GM19043 (cell line): ENCODE measurements around the gene PRF1.
"Not testable (repeated sequence)": the region's sequence is repeated elsewhere in the genome, so short reads cannot be mapped to it uniquely, and the experiment has no call there.

Source experiments
- ATAC-seq: cut with Tn5 transposase; IDR thresholded peaks from one replicate; pipeline ENCODE4 v1.9.1; 2021; ENCODE audit warnings: low read depth; ENCODE audit not compliant: unreplicated experiment

The PRF1 gene

DNA sequence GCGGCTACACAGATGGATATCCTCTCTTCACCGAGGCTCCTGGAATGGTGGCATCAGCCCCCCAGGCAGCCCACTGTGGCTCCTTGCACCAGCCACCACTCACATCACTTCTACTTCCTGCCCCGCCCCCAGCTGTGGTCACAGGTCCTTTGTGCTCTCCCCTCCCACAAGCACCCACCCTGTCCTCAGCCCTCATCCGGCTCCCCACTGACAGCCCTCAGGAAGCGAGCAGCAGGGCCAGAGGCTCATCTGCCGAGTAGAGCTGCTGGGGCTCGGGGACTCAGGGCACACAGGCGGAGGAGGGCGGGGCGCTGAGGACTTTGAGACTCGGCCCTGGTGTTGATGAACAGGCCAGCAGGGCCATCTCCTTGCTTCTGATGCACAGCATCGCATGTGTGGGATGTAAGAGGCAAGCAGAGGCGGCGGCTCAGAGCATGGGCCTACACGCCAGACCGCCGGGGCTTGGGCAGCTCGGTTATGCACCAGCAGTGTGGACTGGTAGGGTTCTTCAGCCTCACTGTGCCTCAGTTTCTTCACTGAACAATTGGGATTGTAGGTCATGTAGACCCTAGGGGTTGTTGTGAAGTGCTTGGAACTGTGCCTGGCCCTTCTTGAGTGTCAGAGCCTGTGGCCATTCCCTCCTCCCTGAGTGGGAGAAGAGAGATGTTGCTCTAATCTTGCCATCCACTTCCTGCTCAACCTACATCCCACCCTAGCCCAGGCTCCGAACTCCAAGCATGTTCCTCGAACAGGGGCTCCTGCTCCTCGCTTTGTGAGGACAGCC is at the start of gene PRF1:
Gene PRF1, minus strand, starts transcription at position 77 of the 784 bp plus-strand sequence. CDS start 1,839 bp downstream, outside the sequence.
- no peak for ATAC-seq

DNA sequence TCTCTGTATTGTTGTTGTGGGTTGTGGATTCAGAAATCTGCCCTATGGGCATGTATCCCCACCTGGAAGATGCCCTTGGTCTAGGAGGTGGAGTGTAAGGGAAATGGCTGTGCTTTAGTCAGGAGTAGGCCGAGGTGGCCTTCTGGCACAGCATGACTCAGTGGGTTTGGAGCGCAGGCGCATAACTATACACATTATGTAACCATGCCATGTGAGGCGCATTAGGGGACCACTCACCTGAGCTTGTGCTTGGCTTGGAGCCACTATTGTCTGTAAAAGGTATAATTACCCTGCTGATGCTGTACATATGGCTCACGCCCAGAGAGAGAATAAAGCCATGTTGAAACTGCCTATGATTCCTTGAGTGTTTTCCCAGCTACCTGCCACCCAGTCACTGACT is 49.1 kb upstream of the PRF1 start:
- no peak for ATAC-seq

DNA sequence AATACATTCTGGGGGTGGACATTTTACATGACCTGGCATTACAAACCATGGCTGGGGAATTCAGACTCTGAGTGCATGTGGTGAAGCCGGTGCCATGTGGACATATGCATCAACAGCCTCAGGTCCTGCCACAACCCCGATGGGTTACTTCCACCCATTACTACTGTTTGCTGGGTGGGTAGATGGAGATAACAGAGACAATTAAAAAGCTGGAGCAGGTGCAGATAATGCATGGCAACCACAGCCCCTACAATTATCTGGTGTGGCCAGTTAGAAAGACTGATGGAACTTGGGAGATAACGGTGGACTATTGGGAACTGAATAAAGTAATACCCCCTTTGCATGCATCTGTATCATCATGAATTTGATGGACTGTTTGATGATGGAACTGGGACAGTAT is 48.2 kb upstream of the PRF1 start:
- no peak for ATAC-seq

DNA sequence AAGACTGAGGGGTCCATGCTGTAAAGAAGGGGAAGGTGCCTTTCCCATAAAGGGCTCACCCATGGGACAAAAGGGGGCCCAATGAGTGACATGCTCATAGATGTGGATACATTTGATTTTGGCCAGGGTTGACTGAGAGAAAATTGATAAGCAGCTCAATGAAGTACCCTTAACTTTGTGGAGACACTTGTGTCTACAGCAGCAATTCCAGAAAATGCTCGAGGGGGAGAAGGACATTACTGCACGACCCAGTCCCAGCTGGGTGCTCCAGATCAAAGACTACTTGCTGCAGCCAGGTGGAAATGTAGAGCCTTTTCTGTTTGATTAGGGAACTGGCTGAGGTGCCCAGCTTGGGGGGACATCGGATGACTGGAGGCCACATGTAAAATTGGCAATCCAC is 47.6 kb upstream of the PRF1 start:
- ATAC-seq: no peak

DNA sequence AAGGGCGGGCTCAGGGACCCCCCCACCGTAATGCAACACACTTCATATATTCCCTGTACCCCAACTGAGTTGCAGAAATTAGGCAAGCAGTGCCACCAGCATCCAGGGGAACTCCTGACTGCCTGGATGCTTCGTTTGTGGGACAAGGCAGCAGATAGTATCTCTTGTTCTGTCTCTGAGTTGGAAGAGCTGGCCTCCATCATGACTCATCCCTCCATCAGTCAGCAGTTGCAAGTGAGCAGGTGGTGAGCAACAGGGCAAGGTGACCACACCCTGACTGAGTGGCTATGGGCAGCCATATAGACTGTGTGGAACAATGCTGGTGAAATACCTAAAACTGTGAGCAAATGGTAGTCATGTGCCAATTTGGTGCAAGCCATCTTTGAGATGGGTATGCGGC is 47.0 kb upstream of the PRF1 start:
- ATAC-seq: no peak

DNA sequence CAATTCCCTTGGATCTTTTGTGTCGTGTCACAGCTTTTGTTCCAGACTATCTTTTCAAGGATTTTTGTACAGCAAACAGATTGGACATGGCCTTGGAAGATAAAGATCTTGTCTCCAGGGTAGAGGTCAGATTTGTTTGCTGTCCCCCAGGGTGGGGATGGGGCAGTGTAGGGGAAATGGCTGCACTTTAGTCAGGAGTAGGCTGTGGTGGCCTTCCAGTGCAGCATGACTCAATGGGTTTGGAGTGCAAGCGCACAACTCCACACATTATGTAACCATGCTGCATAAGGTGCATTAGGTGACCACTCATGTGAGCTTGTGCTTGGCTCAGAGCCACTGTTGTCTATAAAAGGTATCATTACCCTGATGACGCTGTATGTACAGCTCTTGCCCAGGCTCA is 45.9 kb upstream of the PRF1 start:
- no peak for ATAC-seq

DNA sequence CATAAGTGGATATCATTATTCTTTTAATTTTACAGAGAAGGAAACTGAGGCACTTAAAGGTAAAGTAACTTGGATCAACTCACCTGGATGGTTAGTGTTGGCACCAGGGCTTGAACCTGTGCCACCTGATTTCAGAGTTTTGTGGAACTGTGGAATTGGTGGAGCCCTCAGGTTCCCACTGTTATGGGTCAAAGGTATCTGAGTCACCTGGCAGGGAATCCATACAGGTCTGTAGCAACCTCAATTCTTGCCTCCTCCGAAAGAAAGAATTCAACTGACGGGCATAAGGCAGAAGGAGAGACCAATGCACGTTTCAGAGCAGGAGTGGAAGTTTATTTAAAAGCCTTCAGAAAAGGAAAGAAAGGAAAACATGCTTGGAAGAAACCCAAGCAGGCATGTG is 44.5 kb upstream of the PRF1 start:
- no peak for ATAC-seq

DNA sequence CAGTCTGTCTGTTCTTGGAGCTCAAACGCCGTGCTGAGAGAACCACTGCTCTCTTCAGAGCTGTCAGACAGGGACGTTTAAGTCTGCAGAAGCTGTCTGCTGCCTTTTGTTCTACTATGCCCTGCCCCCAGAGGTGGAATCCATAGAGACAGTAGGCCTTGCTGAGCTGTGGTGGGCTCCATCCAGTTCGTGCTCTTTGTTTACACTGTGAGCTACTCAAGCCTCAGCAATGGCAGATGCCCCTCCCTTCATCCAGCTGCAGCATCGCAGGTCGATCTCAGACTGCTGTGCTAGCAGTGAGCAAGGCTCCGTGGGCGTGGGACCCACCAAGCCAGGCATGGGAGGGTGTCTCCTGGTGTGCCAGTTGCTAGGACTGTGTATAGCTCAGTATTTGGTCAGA is 42.4 kb upstream of the PRF1 start:
- not testable (repeated sequence) for ATAC-seq

DNA sequence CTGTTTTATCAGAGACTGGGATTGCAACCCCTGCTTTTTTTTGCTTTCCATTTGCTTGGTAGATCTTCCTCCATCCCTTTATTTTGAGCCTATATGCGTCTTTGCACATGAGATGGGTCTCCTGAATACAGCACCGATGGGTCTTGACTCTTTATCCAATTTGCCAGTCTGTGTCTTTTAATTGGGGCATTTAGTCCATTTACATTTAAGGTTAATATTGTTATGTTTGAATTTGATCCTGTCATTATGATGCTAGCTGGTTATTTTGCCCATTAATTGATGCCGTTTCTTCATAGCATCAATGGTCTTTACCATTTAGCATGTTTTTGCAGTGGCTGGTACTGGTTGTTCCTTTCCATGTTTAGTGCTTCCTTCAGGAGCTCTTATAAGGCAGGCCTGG is 40.7 kb upstream of the PRF1 start:
- ATAC-seq: not testable (repeated sequence)

DNA sequence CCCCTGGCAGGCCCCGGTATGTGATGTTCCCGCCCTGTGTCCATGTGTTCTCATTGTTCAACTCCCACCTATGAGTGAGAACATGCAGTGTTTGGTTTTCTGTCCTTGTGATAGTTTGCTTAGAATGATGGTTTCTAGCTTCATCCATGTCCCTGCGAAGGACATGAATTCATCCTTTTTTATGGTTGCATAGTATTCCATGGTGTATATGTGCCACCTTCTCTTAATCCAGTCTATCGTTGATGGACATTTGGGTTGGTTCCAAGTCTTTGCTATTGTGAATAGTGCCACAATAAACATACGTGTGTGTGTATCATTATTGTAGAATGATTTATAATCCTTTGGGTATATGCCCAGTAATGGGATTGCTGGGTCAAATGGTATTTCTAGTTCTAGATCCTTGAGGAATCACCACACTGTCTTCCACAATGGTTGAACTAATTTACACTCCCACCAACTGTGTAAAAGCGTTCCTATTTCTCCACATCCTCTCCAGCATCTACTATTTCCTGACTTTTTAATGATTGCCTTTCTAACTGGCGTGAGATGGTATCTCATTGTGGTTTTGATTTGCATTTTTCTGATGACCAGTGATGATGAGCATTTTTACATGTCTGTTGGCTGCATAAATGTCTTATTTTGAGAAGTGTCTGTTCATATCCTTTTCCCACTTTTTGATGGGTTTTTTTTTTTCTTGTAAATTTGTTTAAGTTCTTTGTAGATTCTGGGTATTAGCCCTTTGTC is 37.3 kb upstream of the PRF1 start:
- not testable (repeated sequence) for ATAC-seq

DNA sequence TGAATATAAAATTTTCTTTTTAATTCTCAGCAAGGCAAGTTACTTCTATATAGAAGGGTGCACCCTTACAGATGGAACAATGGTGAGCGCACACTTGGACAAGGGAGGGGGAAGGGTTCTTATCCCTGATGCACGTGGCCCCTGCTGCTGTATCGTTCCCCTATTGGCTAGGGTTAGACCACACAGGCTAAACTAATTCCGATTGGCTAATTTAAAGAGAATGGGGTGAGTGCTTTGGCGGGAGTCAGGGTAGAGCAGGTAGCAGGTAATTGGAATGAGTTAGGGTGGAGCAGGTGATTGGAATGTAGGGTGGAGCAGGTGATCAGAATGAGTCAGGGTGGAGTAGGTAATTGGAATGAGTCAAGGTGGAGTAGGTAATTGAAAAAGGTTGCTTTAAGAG is 32.0 kb upstream of the PRF1 start:
- not testable (repeated sequence) for ATAC-seq

DNA sequence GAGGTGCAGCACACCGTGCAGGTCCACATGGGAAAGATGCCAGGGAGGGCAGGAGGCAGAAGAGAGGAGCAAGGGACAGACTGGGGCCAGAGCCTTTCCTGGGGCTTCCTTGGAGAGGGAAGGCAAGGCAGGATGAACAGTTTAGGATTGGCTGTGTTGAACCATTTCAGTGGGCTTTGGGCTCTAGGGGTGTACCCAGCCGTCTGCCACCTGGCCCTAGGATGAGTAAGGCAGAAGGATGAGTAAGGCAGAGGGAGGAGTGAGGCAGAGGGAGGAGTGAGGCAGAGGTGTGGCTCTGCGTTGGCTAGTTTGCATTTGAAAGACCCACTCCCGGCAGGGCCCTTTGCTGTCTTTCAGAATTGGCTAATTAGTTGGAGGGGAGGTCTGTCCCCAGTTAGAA is 31.5 kb upstream of the PRF1 start:
- no peak for ATAC-seq

DNA sequence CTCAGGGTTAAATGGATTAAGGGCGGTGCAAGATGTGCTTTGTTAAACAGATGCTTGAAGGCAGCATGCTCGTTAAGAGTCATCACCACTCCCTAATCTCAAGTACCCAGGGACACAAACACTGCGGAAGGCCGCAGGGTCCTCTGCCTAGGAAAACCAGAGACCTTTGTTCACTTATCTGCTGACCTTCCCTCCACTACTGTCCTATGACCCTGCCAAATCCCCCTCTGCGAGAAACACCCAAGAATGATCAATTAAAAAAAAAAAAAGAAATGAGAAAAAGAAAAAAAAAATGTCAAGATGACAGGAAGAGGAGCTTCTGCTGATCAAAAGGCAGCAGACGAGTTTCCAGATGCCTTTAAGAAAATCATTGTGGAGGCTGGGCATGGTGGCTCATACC is 29.2 kb upstream of the PRF1 start:
- ATAC-seq: not testable (repeated sequence)

DNA sequence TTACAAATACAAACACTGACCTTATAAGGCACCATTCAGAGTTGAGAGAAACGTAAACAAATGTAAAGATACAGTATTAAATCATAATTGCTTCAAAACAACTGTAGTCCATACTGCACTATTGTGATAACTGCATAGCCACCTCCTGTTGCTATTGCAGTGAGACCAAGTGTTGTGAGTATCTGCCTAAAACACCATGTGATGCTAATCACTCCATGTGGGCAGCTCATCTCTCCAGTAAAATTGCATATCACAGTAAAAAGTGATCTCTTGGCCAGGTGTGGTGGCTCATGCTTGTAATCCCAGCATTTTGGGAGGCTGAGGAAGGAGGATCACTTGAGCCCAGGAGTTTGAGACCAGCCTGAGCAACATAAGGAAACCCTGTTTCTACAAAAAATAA is 26.8 kb upstream of the PRF1 start:
- ATAC-seq: no peak

DNA sequence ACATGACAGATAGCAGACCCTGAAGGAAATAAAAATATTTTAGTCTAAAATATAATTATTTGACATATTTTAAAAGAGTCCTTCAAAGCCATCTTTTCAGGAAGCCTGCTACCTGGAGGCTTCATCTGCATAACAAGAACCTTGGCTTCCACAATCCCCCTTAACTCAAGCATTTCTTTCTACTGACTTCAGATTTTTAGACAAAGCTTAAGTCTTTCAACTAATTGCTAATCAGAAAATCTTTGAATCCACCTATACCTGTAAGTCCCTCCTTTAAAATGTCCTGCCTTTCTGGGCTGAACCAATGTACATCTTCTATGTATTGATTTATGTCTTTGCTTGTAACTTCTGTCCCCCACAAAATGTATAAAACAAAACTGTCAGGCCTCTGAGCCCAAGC is 23.5 kb upstream of the PRF1 start:
- no peak for ATAC-seq

DNA sequence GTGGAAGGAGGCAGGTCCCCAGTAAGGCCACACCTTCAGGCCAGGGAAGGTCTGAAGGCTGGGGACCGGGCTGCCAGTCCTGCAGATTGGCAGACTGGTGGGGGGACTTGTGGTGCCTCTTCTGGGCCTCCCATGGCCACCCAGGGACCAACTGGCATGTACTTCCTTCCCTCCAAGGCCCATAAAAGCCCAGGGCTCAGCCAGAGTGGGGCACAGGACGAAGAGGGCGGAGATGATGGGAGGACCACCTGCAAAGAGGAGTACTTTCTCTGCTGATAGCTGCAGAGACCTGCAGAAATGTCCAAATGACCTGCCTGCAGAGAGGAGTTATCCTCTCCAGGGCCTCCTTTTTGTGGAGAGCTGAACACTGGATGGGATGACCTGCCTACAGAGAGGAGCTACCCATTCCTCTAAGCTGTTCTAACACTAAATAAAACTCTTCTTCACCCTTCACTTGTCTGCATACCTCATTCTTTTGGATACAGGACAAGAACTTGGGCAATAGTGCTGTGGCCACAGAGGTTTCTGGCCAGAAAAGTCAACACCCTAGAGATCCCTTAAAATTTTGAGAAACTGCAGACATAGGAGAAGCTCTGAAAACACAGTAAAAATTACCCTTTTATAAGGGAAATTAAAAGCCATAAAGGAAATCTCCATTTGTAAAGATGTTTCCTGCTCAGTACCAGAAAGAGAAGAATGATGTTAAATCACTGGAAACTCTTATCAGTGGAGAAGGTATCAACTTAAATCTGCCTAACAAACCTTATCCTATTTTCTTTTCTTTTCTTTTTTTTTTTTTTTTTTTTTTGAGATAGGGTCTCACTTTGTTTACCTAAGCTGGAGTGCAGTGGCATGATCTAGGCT is 20.7 kb upstream of the PRF1 start:
- no peak for ATAC-seq

DNA sequence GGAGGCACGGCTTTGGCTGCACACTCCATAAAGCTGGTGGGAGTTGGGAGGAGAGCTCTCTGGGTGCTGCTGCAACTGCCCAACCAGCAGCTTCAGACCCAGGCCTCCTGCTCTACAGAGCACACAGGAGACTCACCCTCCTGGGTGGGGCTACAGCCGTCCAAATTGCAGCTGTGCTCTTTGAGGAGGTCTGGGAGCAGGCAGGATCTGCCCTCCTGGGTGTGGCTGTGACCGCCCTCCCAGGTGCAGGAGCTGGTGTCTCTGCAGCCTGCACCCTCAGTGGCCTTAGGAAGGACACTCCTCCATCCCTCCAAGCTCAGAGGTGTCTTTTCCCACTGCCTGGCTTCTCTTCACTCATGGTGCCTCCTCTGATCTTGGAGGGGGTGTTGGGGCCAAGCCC is 20.0 kb upstream of the PRF1 start:
- ATAC-seq: no peak

DNA sequence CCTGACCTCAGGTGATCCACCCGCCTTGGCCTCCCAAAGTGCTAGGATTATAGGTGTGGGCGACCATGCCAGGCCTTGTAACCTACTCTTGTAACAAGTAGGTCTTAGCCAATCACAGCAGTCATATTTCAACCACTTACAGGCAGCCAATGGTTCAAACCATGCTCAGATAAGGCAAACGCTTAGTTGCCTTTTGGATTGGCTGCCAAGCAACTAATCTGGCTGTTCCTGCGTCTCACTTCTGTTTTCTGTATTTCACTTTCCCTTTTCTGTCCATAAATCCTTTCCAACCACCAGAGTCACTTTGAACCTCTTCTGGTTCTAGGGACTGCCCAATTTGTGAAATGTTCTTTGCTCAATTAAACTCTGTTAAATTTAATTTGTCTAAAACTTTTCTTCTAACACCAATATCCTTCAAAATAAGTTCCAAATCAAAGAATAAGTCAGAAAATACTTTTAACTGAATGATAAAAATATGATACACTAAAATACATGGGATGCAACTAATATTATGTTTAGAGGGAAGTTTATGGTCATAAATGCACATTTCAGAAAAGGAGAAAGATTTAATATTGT is 19.1 kb upstream of the PRF1 start:
- no peak for ATAC-seq

DNA sequence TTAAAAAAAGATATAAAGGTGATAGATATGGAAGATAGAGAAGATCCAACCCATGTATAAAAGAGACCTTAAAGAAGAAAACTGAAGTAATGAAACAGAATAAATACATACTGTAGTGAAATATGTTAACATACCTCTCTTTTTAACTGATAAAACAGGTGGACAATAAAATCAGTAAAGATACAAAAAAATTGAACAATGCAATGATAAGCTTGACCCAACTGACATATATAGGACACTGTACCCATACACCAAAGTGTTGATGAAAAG is 17.4 kb upstream of the PRF1 start:
- ATAC-seq: no peak

DNA sequence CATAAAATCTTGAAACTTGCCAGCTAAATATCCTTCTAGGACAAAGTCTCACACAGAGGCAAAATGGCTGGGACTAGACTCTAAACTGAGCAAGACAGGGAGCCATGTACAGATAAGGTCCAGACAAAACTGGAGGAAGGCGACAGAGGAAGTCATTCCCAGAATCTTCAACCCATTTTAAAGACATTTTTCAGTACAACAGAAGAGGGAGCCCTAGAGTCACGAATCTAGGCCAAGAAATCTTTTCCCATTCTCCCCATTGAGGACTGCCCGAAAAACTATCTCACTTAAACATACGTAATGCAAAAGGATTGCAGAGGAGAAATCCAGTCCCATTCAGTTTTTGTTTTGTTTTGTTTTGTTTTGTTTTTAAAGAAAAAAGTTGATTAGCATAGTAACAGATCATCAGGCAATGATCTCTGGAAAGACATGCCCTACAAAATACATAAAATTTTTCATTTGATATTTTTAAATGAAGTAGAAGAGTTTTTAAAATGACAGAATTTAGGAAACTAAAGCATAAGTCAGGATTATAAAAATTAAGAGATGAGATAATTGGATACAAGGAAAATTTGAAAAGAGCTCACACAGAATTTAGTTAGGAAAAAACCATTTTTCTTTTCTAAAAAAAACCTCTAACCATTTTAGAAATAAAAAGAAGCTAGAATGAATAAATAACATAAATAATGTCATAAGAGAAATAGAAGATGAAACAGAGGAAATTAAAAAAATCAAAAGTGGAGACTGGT is 16.9 kb upstream of the PRF1 start:
- no peak for ATAC-seq
